HG03095 (cell line): Measurements from ENCODE around the gene TMEM233.
"Not testable (repeated sequence)": the region's sequence is repeated elsewhere in the genome, so short reads cannot be mapped to it uniquely, and the experiment has no call there.

Experiments used
- ATAC-seq: cut with Tn5 transposase; IDR thresholded peaks from one replicate; pipeline ENCODE4 v1.9.1; 2021; ENCODE audit warnings: moderate library complexity; ENCODE audit not compliant: unreplicated experiment

TMEM233 gene

GRCh38 chr12:119657001-119657400 is 63.4 kb downstream of the TMEM233 start:
- not testable (repeated sequence) for ATAC-seq

- not testable (repeated sequence) for ATAC-seq
Observed at GRCh38 chr12:119658166-119658565, 64.6 kb downstream of the TMEM233 start.

GRCh38 chr12:119659289-119659897 is 65.8 kb downstream of the TMEM233 start:
- no peak for ATAC-seq

GRCh38 chr12:119660076-119660475 is 66.5 kb downstream of the TMEM233 start:
- no peak for ATAC-seq

- no peak for ATAC-seq
Observed at GRCh38 chr12:119661882-119662281, 68.3 kb downstream of the TMEM233 start.

GRCh38 chr12:119664642-119665041 is 71.1 kb downstream of the TMEM233 start:
- no peak for ATAC-seq

GRCh38 chr12:119665164-119665929 is 71.8 kb downstream of the TMEM233 start:
- no peak for ATAC-seq

GRCh38 chr12:119666226-119666795 is 72.7 kb downstream of the TMEM233 start:
- ATAC-seq, result no peak

- no peak for ATAC-seq
Observed at GRCh38 chr12:119666900-119667576, 73.5 kb downstream of the TMEM233 start.

GRCh38 chr12:119667577-119668323 is 74.2 kb downstream of the TMEM233 start, which contains the start of gene PRKAB1:
PRKAB1 (plus strand) TSS chr12:119668133; CDS start chr12:119668245, 112 bp downstream.
- peak; percentile 92 for ATAC-seq

- no peak for ATAC-seq
Observed at GRCh38 chr12:119668324-119668841, 74.8 kb downstream of the TMEM233 start.

- ATAC-seq, result no peak
Observed at GRCh38 chr12:119669744-119670472, 76.3 kb downstream of the TMEM233 start.

GRCh38 chr12:119671070-119671469 is 77.5 kb downstream of the TMEM233 start:
- ATAC-seq, result no peak

- ATAC-seq, result no peak
Observed at GRCh38 chr12:119672194-119672593, 78.6 kb downstream of the TMEM233 start.

GRCh38 chr12:119673634-119674033 is 80.1 kb downstream of the TMEM233 start:
- no peak for ATAC-seq

GRCh38 chr12:119674560-119674959 is 81.0 kb downstream of the TMEM233 start:
- no peak for ATAC-seq

- ATAC-seq, result no peak
Observed at GRCh38 chr12:119676022-119676421, 82.4 kb downstream of the TMEM233 start.

GRCh38 chr12:119676573-119676972 is 83.0 kb downstream of the TMEM233 start:
- no peak for ATAC-seq

- no peak for ATAC-seq
Observed at GRCh38 chr12:119678459-119678858, 84.9 kb downstream of the TMEM233 start.

GRCh38 chr12:119679081-119679480 is 85.5 kb downstream of the TMEM233 start:
- ATAC-seq, result no peak
